ENCODE data around the gene NXT1. TPM values are rescaled to one million over a fixed set of nuclear protein-coding genes. Genes with fewer than 3 reads are reported as not detected.

The NXT1 gene
- total and polyA plus RNA-seq, 2 donors (not counting 1 experiment from before 2014, with no cell fraction given) = 14.1 to 17.2 TPM

DNA sequence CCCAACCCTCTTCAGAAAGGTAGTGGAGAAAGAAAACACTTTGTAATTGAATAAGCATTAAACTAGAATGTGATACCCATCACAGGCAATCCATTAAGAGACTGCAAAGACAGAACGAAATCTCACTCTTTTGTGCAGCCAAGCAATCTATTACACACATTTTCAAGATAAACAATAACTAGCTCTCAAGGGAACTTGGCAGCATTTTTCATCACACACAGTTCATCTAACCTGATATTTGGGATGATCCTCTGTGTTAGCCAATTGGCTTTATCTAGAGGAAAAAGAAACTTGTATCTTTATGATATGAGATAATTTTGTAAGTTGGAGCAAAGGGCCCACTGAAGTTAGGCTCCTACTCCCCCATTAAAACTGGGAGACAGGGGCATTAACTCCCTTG lies 9.9 kb downstream of the NXT1 start:
- no peak overlapping the region for H3K4me2 ChIP-seq (ENCODE audit: extremely low read depth, insufficient read depth, low read length)
- no peak overlapping the region for H2AFZ ChIP-seq (ENCODE audit: low read length)
- peak overlapping the region; percentile 93 for H3K27ac ChIP-seq (ENCODE audit: insufficient read depth, low read length)
- DNase-seq (ENCODE audit: low read depth in 2 of 2) = no peak
- no peaks in the 10 kb centered on the region for H3K9me3 ChIP-seq (ENCODE audit: control insufficient read depth, insufficient read depth, low read depth, low read length)
- H3K27me3 ChIP-seq (ENCODE audit: control insufficient read depth, insufficient read depth, low read length) = no peaks in the 10 kb centered on the region
- H3K79me2 ChIP-seq (ENCODE audit: control insufficient read depth, insufficient read depth, low read length) = peaks cover 33% of the 10 kb centered on the region
- H3K9ac ChIP-seq (ENCODE audit: insufficient read depth, low read length) = no peak overlapping the region
- H3K4me3 ChIP-seq (replicated peaks in 1 of 4; ENCODE audit: control extremely low read depth in 1 of 4, insufficient read depth in 1 of 4, low read depth in 3 of 4, low read length in 4 of 4) = peak overlapping the region in 2 of 4 experiments; percentile 80 to 86
- H3K36me3 ChIP-seq (ENCODE audit: control insufficient read depth, insufficient read depth, low read length) = peaks cover 2% of the 10 kb centered on the region
- peaks cover 17% of the 10 kb centered on the region for H3K4me1 ChIP-seq (ENCODE audit: control insufficient read depth, extremely low read depth, insufficient read depth, low read length)
- TF ChIP-seq, protein P1, sequence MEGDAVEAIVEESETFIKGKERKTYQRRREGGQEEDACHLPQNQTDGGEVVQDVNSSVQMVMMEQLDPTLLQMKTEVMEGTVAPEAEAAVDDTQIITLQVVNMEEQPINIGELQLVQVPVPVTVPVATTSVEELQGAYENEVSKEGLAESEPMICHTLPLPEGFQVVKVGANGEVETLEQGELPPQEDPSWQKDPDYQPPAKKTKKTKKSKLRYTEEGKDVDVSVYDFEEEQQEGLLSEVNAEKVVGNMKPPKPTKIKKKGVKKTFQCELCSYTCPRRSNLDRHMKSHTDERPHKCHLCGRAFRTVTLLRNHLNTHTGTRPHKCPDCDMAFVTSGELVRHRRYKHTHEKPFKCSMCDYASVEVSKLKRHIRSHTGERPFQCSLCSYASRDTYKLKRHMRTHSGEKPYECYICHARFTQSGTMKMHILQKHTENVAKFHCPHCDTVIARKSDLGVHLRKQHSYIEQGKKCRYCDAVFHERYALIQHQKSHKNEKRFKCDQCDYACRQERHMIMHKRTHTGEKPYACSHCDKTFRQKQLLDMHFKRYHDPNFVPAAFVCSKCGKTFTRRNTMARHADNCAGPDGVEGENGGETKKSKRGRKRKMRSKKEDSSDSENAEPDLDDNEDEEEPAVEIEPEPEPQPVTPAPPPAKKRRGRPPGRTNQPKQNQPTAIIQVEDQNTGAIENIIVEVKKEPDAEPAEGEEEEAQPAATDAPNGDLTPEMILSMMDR (conservative IDR thresholded peaks at IDR 0.05 in 1 of 2, IDR thresholded peaks at IDR 0.05 in 1 of 2; ENCODE audit: low read depth in 1 of 2, low read length in 2 of 2) = no peak
- no peak for TF ChIP-seq EZH2 (IDR thresholded peaks at IDR 0.05; ENCODE audit: low read length, missing control alignments)
- no peaks in the 10 kb centered on the region for H4K20me1 ChIP-seq (ENCODE audit: control insufficient read depth, extremely low read depth, insufficient read depth, low read length)

DNA sequence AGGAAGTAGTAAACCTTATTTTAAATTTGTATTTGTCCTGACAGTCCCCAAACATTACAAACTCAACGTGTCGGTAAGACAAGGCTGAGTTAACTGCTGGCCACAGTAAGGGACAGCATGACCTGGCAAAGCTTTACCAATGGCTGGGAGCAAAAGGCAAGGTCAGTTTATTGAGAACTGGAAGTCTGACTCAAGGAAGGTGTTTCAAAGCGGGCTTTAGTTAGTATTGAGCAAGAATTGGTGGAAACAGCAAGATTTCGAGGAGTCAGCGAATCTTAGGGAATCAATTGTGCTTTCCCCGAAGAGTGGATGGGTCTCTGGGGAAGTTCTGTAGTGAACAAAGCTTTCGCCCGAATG lies 10.5 kb downstream of the NXT1 start:
- no peak overlapping the region for H2AFZ ChIP-seq (ENCODE audit: low read length)
- H3K4me2 ChIP-seq (ENCODE audit: extremely low read depth, insufficient read depth, low read length) = peak overlapping the region; percentile 98
- peak overlapping the region; percentile 93 for H3K27ac ChIP-seq (ENCODE audit: insufficient read depth, low read length)
- no peaks in the 10 kb centered on the region for H3K27me3 ChIP-seq (ENCODE audit: control insufficient read depth, insufficient read depth, low read length)
- peaks cover 17% of the 10 kb centered on the region for H3K4me1 ChIP-seq (ENCODE audit: control insufficient read depth, extremely low read depth, insufficient read depth, low read length)
- peak overlapping the region; percentile 67 to 86 (median 80) for H3K4me3 ChIP-seq (replicated peaks in 1 of 4; ENCODE audit: control extremely low read depth in 1 of 4, insufficient read depth in 1 of 4, low read depth in 3 of 4, low read length in 4 of 4)
- H3K9me3 ChIP-seq (ENCODE audit: control insufficient read depth, insufficient read depth, low read depth, low read length) = no peaks in the 10 kb centered on the region
- peaks cover 5% of the 10 kb centered on the region for H3K36me3 ChIP-seq (ENCODE audit: control insufficient read depth, insufficient read depth, low read length)
- H4K20me1 ChIP-seq (ENCODE audit: control insufficient read depth, extremely low read depth, insufficient read depth, low read length) = no peaks in the 10 kb centered on the region
- peaks cover 38% of the 10 kb centered on the region for H3K79me2 ChIP-seq (ENCODE audit: control insufficient read depth, insufficient read depth, low read length)
- peak in 1 of 2 donors; percentile 44 for DNase-seq (ENCODE audit: low read depth in 2 of 2)
- peak overlapping the region; percentile 99 for H3K9ac ChIP-seq (ENCODE audit: insufficient read depth, low read length)
- no peak for TF ChIP-seq EZH2 (IDR thresholded peaks at IDR 0.05; ENCODE audit: low read length, missing control alignments)
- TF ChIP-seq, protein P1 (conservative IDR thresholded peaks at IDR 0.05 in 1 of 2, IDR thresholded peaks at IDR 0.05 in 1 of 2; ENCODE audit: low read depth in 1 of 2, low read length in 2 of 2) = no peak

DNA sequence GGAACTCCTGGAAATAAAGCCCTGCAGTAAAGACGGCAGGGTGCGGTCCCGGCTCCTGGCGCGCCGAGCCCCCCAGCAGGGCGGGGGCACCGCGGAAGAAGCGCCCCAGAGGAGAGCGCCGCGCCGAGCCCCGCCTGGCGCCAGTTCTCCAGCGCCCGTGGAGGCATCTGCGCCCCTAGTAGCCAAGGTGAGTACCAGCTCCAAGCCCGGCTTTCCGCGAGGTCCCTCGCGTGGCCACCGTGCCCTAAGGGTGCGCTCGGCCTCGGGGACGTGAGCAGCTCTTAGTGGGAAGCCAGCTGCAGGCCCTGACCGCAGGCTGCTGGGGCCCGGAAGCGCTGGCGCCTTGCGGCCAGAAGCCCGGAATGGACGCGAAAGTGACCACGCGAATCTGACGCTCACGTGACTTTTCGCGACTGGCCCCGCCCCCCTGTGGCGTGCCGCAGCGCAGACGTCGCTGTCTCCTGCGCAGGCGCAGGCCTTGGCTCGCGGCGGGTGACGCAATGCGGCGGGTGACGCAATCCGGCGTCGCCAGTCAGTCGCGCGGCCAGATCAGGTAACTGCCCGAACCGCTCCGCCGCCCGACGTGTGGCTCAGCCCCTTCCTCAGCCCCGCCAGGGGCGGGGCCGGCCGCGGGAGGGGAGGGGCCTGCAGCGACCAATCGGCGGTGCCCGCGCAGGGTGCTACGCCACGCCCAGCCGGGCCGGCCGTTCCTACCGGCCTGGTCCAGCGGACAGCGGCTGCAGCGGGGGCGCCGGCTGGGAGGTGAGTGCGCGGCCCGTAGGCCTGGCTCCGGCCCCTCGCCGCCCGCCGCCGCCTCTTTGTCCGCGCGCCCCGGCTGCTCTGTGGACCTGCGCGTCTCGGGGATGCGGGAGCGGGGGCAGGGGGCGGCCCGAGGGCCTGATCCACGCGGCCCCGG lies 11.1 kb downstream of the NXT1 start, which contains the start of gene GZF1:
TSS of gene GZF1 (plus strand) at position 707 of the 916 bp plus-strand sequence. CDS start 2,202 bp downstream, outside the sequence.
- peaks cover 42% of the 10 kb centered on the region for H3K79me2 ChIP-seq (ENCODE audit: control insufficient read depth, insufficient read depth, low read length)
- peak within 1 kb of the TSS; percentile 95 for H3K27ac ChIP-seq (ENCODE audit: insufficient read depth, low read length)
- H4K20me1 ChIP-seq (ENCODE audit: control insufficient read depth, extremely low read depth, insufficient read depth, low read length) = no peaks in the 10 kb centered on the region
- H3K9ac ChIP-seq (ENCODE audit: insufficient read depth, low read length) = peak within 1 kb of the TSS; percentile 99
- DNase-seq (ENCODE audit: low read depth in 2 of 2) = peak; percentile 97 to 98
- TF ChIP-seq EZH2 (IDR thresholded peaks at IDR 0.05; ENCODE audit: low read length, missing control alignments) = no peak
- TF ChIP-seq, protein P1 (conservative IDR thresholded peaks at IDR 0.05 in 1 of 2, IDR thresholded peaks at IDR 0.05 in 1 of 2; ENCODE audit: low read depth in 1 of 2, low read length in 2 of 2) = no peak
- peak within 1 kb of the TSS; percentile 42 for H2AFZ ChIP-seq (ENCODE audit: low read length)
- H3K4me1 ChIP-seq (ENCODE audit: control insufficient read depth, extremely low read depth, insufficient read depth, low read length) = peaks cover 17% of the 10 kb centered on the region
- H3K9me3 ChIP-seq (ENCODE audit: control insufficient read depth, insufficient read depth, low read depth, low read length) = no peaks in the 10 kb centered on the region
- peak within 1 kb of the TSS; percentile 98 for H3K4me2 ChIP-seq (ENCODE audit: extremely low read depth, insufficient read depth, low read length)
- peak within 1 kb of the TSS; percentile 80 to 87 (median 84) for H3K4me3 ChIP-seq (replicated peaks in 1 of 4; ENCODE audit: control extremely low read depth in 1 of 4, insufficient read depth in 1 of 4, low read depth in 3 of 4, low read length in 4 of 4)
- peaks cover 5% of the 10 kb centered on the region for H3K36me3 ChIP-seq (ENCODE audit: control insufficient read depth, insufficient read depth, low read length)
- no peaks in the 10 kb centered on the region for H3K27me3 ChIP-seq (ENCODE audit: control insufficient read depth, insufficient read depth, low read length)
